ENCODE data around the gene SLC13A1. TPM values are rescaled to one million over a fixed set of nuclear protein-coding genes. Genes with fewer than 3 reads are reported as not detected.

The SLC13A1 gene
- total RNA-seq, 2 experiments from 2014 or later: not detected

GRCh38 chr7:123185756-123186155, 14.0 kb downstream of the SLC13A1 start:
- no peaks in the 10 kb centered on the region for H3K9me3 Mint-ChIP-seq (ENCODE audit: insufficient read depth)
- POLR2A ChIA-PET: no interaction called here
- no peak for ATAC-seq
- H3K4me1 Mint-ChIP-seq (ENCODE audit: low read depth): no peaks in the 10 kb centered on the region
- H3K36me3 Mint-ChIP-seq (ENCODE audit: low read depth): no peaks in the 10 kb centered on the region
- CTCF ChIA-PET: no interaction called here
- no peak for DNase-seq
- no peak overlapping the region for H3K4me3 Mint-ChIP-seq
- H3K27ac Mint-ChIP-seq: no peak overlapping the region
- no peaks in the 10 kb centered on the region for H3K27me3 Mint-ChIP-seq (ENCODE audit: low read depth)

GRCh38 chr7:123184271-123184670, 15.5 kb downstream of the SLC13A1 start:
- ChIA-PET POLR2A (no interaction called here), CTCF (no interaction called here)
- H3K27me3 Mint-ChIP-seq (ENCODE audit: low read depth): no peaks in the 10 kb centered on the region
- no peak overlapping the region for H3K4me3 Mint-ChIP-seq
- no peak overlapping the region for H3K27ac Mint-ChIP-seq
- H3K4me1 Mint-ChIP-seq (ENCODE audit: low read depth): no peaks in the 10 kb centered on the region
- no peak for ATAC-seq
- DNase-seq: no peak
- H3K36me3 Mint-ChIP-seq (ENCODE audit: low read depth): no peaks in the 10 kb centered on the region
- no peaks in the 10 kb centered on the region for H3K9me3 Mint-ChIP-seq (ENCODE audit: insufficient read depth)

GRCh38 chr7:123183431-123183830, 16.3 kb downstream of the SLC13A1 start:
- H3K9me3 Mint-ChIP-seq (ENCODE audit: insufficient read depth): no peaks in the 10 kb centered on the region
- ChIA-PET CTCF (no interaction called here), POLR2A (no interaction called here)
- H3K27ac Mint-ChIP-seq: no peak overlapping the region
- no peaks in the 10 kb centered on the region for H3K4me1 Mint-ChIP-seq (ENCODE audit: low read depth)
- H3K27me3 Mint-ChIP-seq (ENCODE audit: low read depth): no peaks in the 10 kb centered on the region
- no peak for DNase-seq
- ATAC-seq: no peak
- no peak overlapping the region for H3K4me3 Mint-ChIP-seq
- H3K36me3 Mint-ChIP-seq (ENCODE audit: low read depth): no peaks in the 10 kb centered on the region

- Mint-ChIP-seq H3K9me3 (ENCODE audit: insufficient read depth) (no peaks in the 10 kb centered on the region), H3K4me1 (ENCODE audit: low read depth) (no peaks in the 10 kb centered on the region), H3K36me3 (ENCODE audit: low read depth) (no peaks in the 10 kb centered on the region), H3K27ac (no peak overlapping the region), H3K27me3 (ENCODE audit: low read depth) (no peaks in the 10 kb centered on the region), H3K4me3 (no peak overlapping the region)
- ATAC-seq (no peak), DNase-seq (no peak)
- ChIA-PET POLR2A (no interaction called here), CTCF (no interaction called here)
These were observed 22.3 kb downstream of the SLC13A1 start for GRCh38 chr7:123177442-123177841.

GRCh38 chr7:123170333-123171246, 29.2 kb downstream of the SLC13A1 start:
- ChIA-PET CTCF (no interaction called here), POLR2A (no interaction called here)
- Mint-ChIP-seq H3K27me3 (ENCODE audit: low read depth) (no peaks in the 10 kb centered on the region), H3K4me3 (no peak overlapping the region), H3K27ac (no peak overlapping the region), H3K36me3 (ENCODE audit: low read depth) (no peaks in the 10 kb centered on the region), H3K4me1 (ENCODE audit: low read depth) (no peaks in the 10 kb centered on the region), H3K9me3 (ENCODE audit: insufficient read depth) (peaks cover 4% of the 10 kb centered on the region)
- ATAC-seq (no peak), DNase-seq (no peak)

- POLR2A ChIA-PET: no interaction called here
- H3K27me3 Mint-ChIP-seq (ENCODE audit: low read depth): no peaks in the 10 kb centered on the region
- H3K36me3 Mint-ChIP-seq (ENCODE audit: low read depth): no peaks in the 10 kb centered on the region
- CTCF ChIA-PET: no interaction called here
- no peaks in the 10 kb centered on the region for H3K4me1 Mint-ChIP-seq (ENCODE audit: low read depth)
- H3K27ac Mint-ChIP-seq: no peak overlapping the region
- ATAC-seq (no peak), DNase-seq (no peak)
- H3K4me3 Mint-ChIP-seq: no peak overlapping the region
- H3K9me3 Mint-ChIP-seq (ENCODE audit: insufficient read depth): peaks cover 4% of the 10 kb centered on the region
These were observed 30.7 kb downstream of the SLC13A1 start for GRCh38 chr7:123169065-123169464.

- ATAC-seq (no peak), DNase-seq (no peak)
- Mint-ChIP-seq H3K9me3 (ENCODE audit: insufficient read depth) (peaks cover 3% of the 10 kb centered on the region), H3K27ac (no peak overlapping the region), H3K36me3 (ENCODE audit: low read depth) (no peaks in the 10 kb centered on the region), H3K27me3 (ENCODE audit: low read depth) (no peaks in the 10 kb centered on the region), H3K4me1 (ENCODE audit: low read depth) (no peaks in the 10 kb centered on the region), H3K4me3 (no peak overlapping the region)
- ChIA-PET CTCF (no interaction called here), POLR2A (no interaction called here)
These were observed 42.2 kb downstream of the SLC13A1 start for GRCh38 chr7:123157606-123158005.

- H3K4me3 Mint-ChIP-seq: no peak overlapping the region
- DNase-seq (no peak), ATAC-seq (no peak)
- no peaks in the 10 kb centered on the region for H3K4me1 Mint-ChIP-seq (ENCODE audit: low read depth)
- H3K36me3 Mint-ChIP-seq (ENCODE audit: low read depth): no peaks in the 10 kb centered on the region
- H3K27me3 Mint-ChIP-seq (ENCODE audit: low read depth): no peaks in the 10 kb centered on the region
- H3K9me3 Mint-ChIP-seq (ENCODE audit: insufficient read depth): peaks cover 3% of the 10 kb centered on the region
- H3K27ac Mint-ChIP-seq: no peak overlapping the region
- POLR2A ChIA-PET: no interaction called here
- CTCF ChIA-PET: no interaction called here
These were observed 44.2 kb downstream of the SLC13A1 start for GRCh38 chr7:123155571-123155970.

- no peak overlapping the region for H3K27ac Mint-ChIP-seq
- H3K9me3 Mint-ChIP-seq (ENCODE audit: insufficient read depth): no peaks in the 10 kb centered on the region
- DNase-seq: peak; percentile 61
- H3K27me3 Mint-ChIP-seq (ENCODE audit: low read depth): no peaks in the 10 kb centered on the region
- ATAC-seq: no peak
- CTCF ChIA-PET: interaction anchor here (0.7 to 1.5 kb wide), 6 partner anchors 9 to 213 kb away, joined by 3 to 5 read pairs (median 4); no protein-coding TSS in a partner anchor
- POLR2A ChIA-PET: no interaction called here
- H3K36me3 Mint-ChIP-seq (ENCODE audit: low read depth): no peaks in the 10 kb centered on the region
- no peaks in the 10 kb centered on the region for H3K4me1 Mint-ChIP-seq (ENCODE audit: low read depth)
- H3K4me3 Mint-ChIP-seq: no peak overlapping the region
These were observed 45.4 kb downstream of the SLC13A1 start for GRCh38 chr7:123154231-123154860.

- Mint-ChIP-seq H3K4me3 (no peak overlapping the region), H3K4me1 (ENCODE audit: low read depth) (peaks cover 6% of the 10 kb centered on the region), H3K36me3 (ENCODE audit: low read depth) (no peaks in the 10 kb centered on the region), H3K27ac (no peak overlapping the region), H3K9me3 (ENCODE audit: insufficient read depth) (no peaks in the 10 kb centered on the region), H3K27me3 (ENCODE audit: low read depth) (no peaks in the 10 kb centered on the region)
- ChIA-PET CTCF (no interaction called here), POLR2A (no interaction called here)
- DNase-seq (no peak), ATAC-seq (no peak)
These were observed 48.3 kb downstream of the SLC13A1 start for GRCh38 chr7:123151443-123151842.

- no peaks in the 10 kb centered on the region for H3K27me3 Mint-ChIP-seq (ENCODE audit: low read depth)
- H3K4me3 Mint-ChIP-seq: no peak overlapping the region
- no peak for ATAC-seq
- no peaks in the 10 kb centered on the region for H3K9me3 Mint-ChIP-seq (ENCODE audit: insufficient read depth)
- H3K36me3 Mint-ChIP-seq (ENCODE audit: low read depth): no peaks in the 10 kb centered on the region
- DNase-seq: no peak
- H3K4me1 Mint-ChIP-seq (ENCODE audit: low read depth): peaks cover 6% of the 10 kb centered on the region
- CTCF ChIA-PET: no interaction called here
- no peak overlapping the region for H3K27ac Mint-ChIP-seq
- POLR2A ChIA-PET: no interaction called here
These were observed 51.0 kb downstream of the SLC13A1 start for GRCh38 chr7:123148813-123149212.

- no peaks in the 10 kb centered on the region for H3K36me3 Mint-ChIP-seq (ENCODE audit: low read depth)
- no peak overlapping the region for H3K27ac Mint-ChIP-seq
- no peaks in the 10 kb centered on the region for H3K27me3 Mint-ChIP-seq (ENCODE audit: low read depth)
- ChIA-PET POLR2A (no interaction called here), CTCF (interaction anchor here (0.7 kb wide), 1 partner anchor 11 kb away, joined by 3 read pairs; no protein-coding TSS in a partner anchor)
- no peaks in the 10 kb centered on the region for H3K9me3 Mint-ChIP-seq (ENCODE audit: insufficient read depth)
- H3K4me1 Mint-ChIP-seq (ENCODE audit: low read depth): peaks cover 4% of the 10 kb centered on the region
- ATAC-seq (no peak), DNase-seq (no peak)
- H3K4me3 Mint-ChIP-seq: no peak overlapping the region
These were observed 56.3 kb downstream of the SLC13A1 start for GRCh38 chr7:123143252-123144006.
